Prostate gland (tissue), 2 donors: ENCODE data around the gene PDSS1. TPM values are rescaled to one million over a fixed set of nuclear protein-coding genes. Genes with fewer than 3 reads are reported as not detected.
"Not testable (repeated sequence)": the region's sequence is repeated elsewhere in the genome, so short reads cannot be mapped to it uniquely, and the experiment has no call there.

Experiments
- DNase-seq: peaks from one replicate; pipeline ENCODE4 v3.0.0-alpha.2; 2019; ENCODE audit warnings: low spot score
- H3K27ac ChIP-seq, 2 donors: fragments of 200-600 bp; sonication (generic); 2 replicates each; pipeline ENCODE4 v1.5.1; 2017 to 2019
- H3K27me3 ChIP-seq: fragments of 200-600 bp; sonication (generic); replicated peaks from 2 replicates; pipeline ENCODE4 v1.5.1; 2019; ENCODE audit not compliant: insufficient read depth
- H3K36me3 ChIP-seq, 2 donors: fragments of 200-600 bp; sonication (generic); 1 replicate in 1 of 2; 2 replicates in 1 of 2; pipeline versions ENCODE4 v1.5.1 to v1.8.1; 2017 to 2019
- H3K4me1 ChIP-seq: fragments of 200-600 bp; sonication (generic); replicated peaks from 2 replicates; pipeline ENCODE4 v1.5.1; 2019
- H3K4me3 ChIP-seq, 2 donors: fragments of 200-600 bp; sonication (generic); 2 replicates each; pipeline ENCODE4 v1.5.1; 2017 to 2019
- H3K9me3 ChIP-seq: fragments of 200-600 bp; sonication (generic); 2 replicates; pipeline ENCODE4 v1.5.1; 2017
- CTCF ChIP-seq, 4 experiments: fragments of 200-600 bp in 2 of 4; fragments of 450-650 bp in 2 of 4; sonication (generic) in 2 of 4; IDR thresholded peaks; 1 replicate in 3 of 4; 2 replicates in 1 of 4; pipeline ENCODE4 v1.5.1; 2016 to 2019; ENCODE audit warnings: antibody characterized with exemption in 4 of 4, mild to moderate bottlenecking in 2 of 4, moderate library complexity in 2 of 4
- POLR2A ChIP-seq: fragments of 450-650 bp; IDR thresholded peaks from one replicate; pipeline ENCODE4 v1.6.1; 2016; ENCODE audit warnings: antibody characterized with exemption, mild to moderate bottlenecking
- POLR2AphosphoS5 ChIP-seq: sonication (generic); formaldehyde crosslinking; IDR thresholded peaks from one replicate; pipeline ENCODE4 v1.6.1; 2017; ENCODE audit warnings: antibody characterized with exemption
- WGBS: methylation state at CpG from one replicate; pipeline ENCODE4 v1.1.5; 2018; 5-methylcytosine and 5-hydroxymethylcytosine counted together
- intact Hi-C: fragments of 100-400 bp; cut with DNase I; formaldehyde crosslinking; loops from one replicate; pipeline ENCODE4 v1.14.2; 2022
- total RNA-seq, 2 donors: library from RNA; depleted of rRNA; stranded (reverse); fragments of >200 nt; gene quantifications; one replicate each; pipeline ENCODE4 v1.1.0, GENCODE V29; 2016

Gene PDSS1
- total RNA-seq, result 1 to 10 TPM; 2.8 to 6.8 TPM

GRCh38 chr10:26697163-26697921 is at the start of gene PDSS1:
PDSS1 (plus strand) TSS chr10:26697701; CDS start chr10:26697712, 11 bp downstream.
- H3K36me3 ChIP-seq, result no peaks in the 10 kb centered on the region
- H3K4me3 ChIP-seq, result peak within 1 kb of the TSS; percentile 62 to 95
- peak; percentile 54 for DNase-seq
- intact Hi-C loops, result no loop called here
- 0% methylated on average over 66 of the region's 82 CpGs for WGBS
- H3K27ac ChIP-seq, result peak within 1 kb of the TSS; percentile 67 to 83
- TF ChIP-seq POLR2AphosphoS5, result peak; percentile 75
- no peak for TF ChIP-seq POLR2A
- peaks cover 4% of the 10 kb centered on the region for H3K27me3 ChIP-seq
- H3K9me3 ChIP-seq, result no peaks in the 10 kb centered on the region
- H3K4me1 ChIP-seq, result peaks cover 4% of the 10 kb centered on the region

- 79% methylated on average over 3 of the region's 3 CpGs for WGBS
- intact Hi-C loops, H3K36me3 ChIP-seq, H3K4me3 ChIP-seq, H3K27ac ChIP-seq, H3K4me1 ChIP-seq, H3K9me3 ChIP-seq, H3K27me3 ChIP-seq, DNase-seq: not testable (repeated sequence)
These were observed 49.3 kb upstream of the PDSS1 start for GRCh38 chr10:26648245-26648636.

- no peaks in the 10 kb centered on the region for H3K27me3 ChIP-seq
- H3K27ac ChIP-seq, result no peak overlapping the region
- DNase-seq, result no peak
- H3K9me3 ChIP-seq, result no peaks in the 10 kb centered on the region
- no peak overlapping the region for H3K4me3 ChIP-seq
- H3K36me3 ChIP-seq, result no peaks in the 10 kb centered on the region
- intact Hi-C loops, result no loop called here
- no peaks in the 10 kb centered on the region for H3K4me1 ChIP-seq
- TF ChIP-seq POLR2AphosphoS5, result no peak
- no peak for TF ChIP-seq CTCF (IDR thresholded peaks at IDR 0.05)
- TF ChIP-seq POLR2A, result no peak
- 69% methylated on average over 4 of the region's 4 CpGs for WGBS
These were observed 47.1 kb upstream of the PDSS1 start for GRCh38 chr10:26650406-26650805.

- H3K4me3 ChIP-seq, H3K9me3 ChIP-seq, H3K4me1 ChIP-seq, H3K27ac ChIP-seq, H3K27me3 ChIP-seq, intact Hi-C loops, DNase-seq, H3K36me3 ChIP-seq: not testable (repeated sequence)
- WGBS, result 45% methylated on average over 2 of the region's 2 CpGs
These were observed 46.0 kb upstream of the PDSS1 start for GRCh38 chr10:26651476-26651875.

- Histone ChIP-seq H3K36me3 (no peaks in the 10 kb centered on the region), H3K27ac (no peak overlapping the region), H3K4me3 (no peak overlapping the region), H3K27me3 (no peaks in the 10 kb centered on the region), H3K4me1 (no peaks in the 10 kb centered on the region), H3K9me3 (no peaks in the 10 kb centered on the region)
- no peak for DNase-seq
- 96% methylated on average over 18 of the region's 18 CpGs for WGBS
- intact Hi-C loops, result no loop called here
- TF ChIP-seq POLR2A (no peak), CTCF (IDR thresholded peaks at IDR 0.05) (no peak)
These were observed 44.5 kb upstream of the PDSS1 start for GRCh38 chr10:26653004-26653403.

GRCh38 chr10:26655746-26656145 is 41.8 kb upstream of the PDSS1 start:
- Histone ChIP-seq H3K4me3 (no peak overlapping the region), H3K27ac (no peak overlapping the region), H3K9me3 (no peaks in the 10 kb centered on the region), H3K36me3 (no peaks in the 10 kb centered on the region), H3K4me1 (no peaks in the 10 kb centered on the region), H3K27me3 (no peaks in the 10 kb centered on the region)
- no peak for DNase-seq
- TF ChIP-seq POLR2A (no peak), POLR2AphosphoS5 (no peak), CTCF (IDR thresholded peaks at IDR 0.05) (no peak)
- intact Hi-C loops, result no loop called here
- 83% methylated on average over 1 of the region's 1 CpG for WGBS
